Adrenal gland (tissue), 12 donors: ENCODE data around the gene CCDC57. TPM values are rescaled to one million over a fixed set of nuclear protein-coding genes. Genes with fewer than 3 reads are reported as not detected.
A peak's percentile ranks its signal among the peaks of the same experiment; 100 is the strongest.
"Not testable (repeated sequence)": the region's sequence is repeated elsewhere in the genome, so short reads cannot be mapped to it uniquely, and the experiment has no call there.

Experiments used
- DNase-seq, 7 donors: peaks; one replicate each; pipeline ENCODE4 v3.0.0-alpha.2; 2019 to 2020
- H3K27ac ChIP-seq, 5 donors: fragments of 200-600 bp; sonication (generic) in 4 of 5; 1 replicate in 3 of 5; 2 replicates in 2 of 5; pipeline versions ENCODE4 v1.5.1 to v1.8.0; 2016 to 2020; ENCODE audit warnings: mild to moderate bottlenecking in 1 of 5
- H3K27me3 ChIP-seq: fragments of 200-600 bp; 2 replicates; pipeline ENCODE4 v1.8.0; 2021
- H3K36me3 ChIP-seq, 2 donors: fragments of 200-600 bp; replicated peaks in 1 of 2; 1 replicate in 1 of 2; 2 replicates in 1 of 2; pipeline versions ENCODE4 v1.5.1 to v1.8.0; 2018 to 2022
- H3K4me1 ChIP-seq, 2 donors: fragments of 200-600 bp; replicated peaks in 1 of 2; 1 replicate in 1 of 2; 2 replicates in 1 of 2; pipeline versions ENCODE4 v1.5.1 to v1.8.0; 2018 to 2021
- H3K4me3 ChIP-seq, 4 donors: fragments of 200-600 bp; sonication (generic) in 3 of 4; one replicate each; pipeline ENCODE4 v1.5.1; 2016 to 2018
- H3K9me3 ChIP-seq, 3 donors: fragments of 200-600 bp; sonication (generic) in 1 of 3; replicated peaks in 1 of 3; 1 replicate in 2 of 3; 2 replicates in 1 of 3; pipeline versions ENCODE4 v1.5.1 to v1.8.0; 2016 to 2021
- CTCF ChIP-seq, 6 experiments: fragments of 450-650 bp in 4 of 6; fragments of 200-600 bp in 2 of 6; sonication (generic) in 1 of 6; IDR thresholded peaks; 1 replicate in 5 of 6; 2 replicates in 1 of 6; pipeline versions ENCODE4 v1.5.1 to v1.8.0; 2016 to 2021; ENCODE audit warnings: antibody characterized with exemption in 6 of 6, mild to moderate bottlenecking in 2 of 6, moderate library complexity in 1 of 6
- POLR2A ChIP-seq, 2 donors: fragments of 450-650 bp; IDR thresholded peaks; one replicate each; pipeline ENCODE4 v1.6.1; 2017; ENCODE audit warnings: antibody characterized with exemption in 2 of 2, mild to moderate bottlenecking in 2 of 2, moderate library complexity in 1 of 2
- WGBS, 4 donors: extraction: QIAGEN DNeasy Blood & Tissue Kit in 2 of 4; methylation state at CpG; one replicate each; pipeline versions ENCODE4 v1.1.5 to v1.1.7; 2013 to 2017; 5-methylcytosine and 5-hydroxymethylcytosine counted together
- intact Hi-C, 2 donors: fragments of 100-400 bp; cut with DNase I; formaldehyde crosslinking; loops; one replicate each; pipeline versions ENCODE4 v1.14.1 to v1.15.0; 2022 to 2023
- polyA plus RNA-seq, 3 donors: library from polyadenylated mRNA; stranded (reverse); fragments of 200-250 nt in 2 of 3; fragments of 350-450 nt in 1 of 3; fragmentation: Illumina TruSeq in 1 of 3; extraction: RNeasy Lipid Tissue Mini Kit (QIAGEN cat#74804) in 1 of 3; gene quantifications; one replicate each; pipeline ENCODE4 v1.2.3, GENCODE V29; 2013 to 2014
- total RNA-seq, 9 donors: library from RNA; depleted of rRNA in 4 of 9; stranded (reverse); fragments of >200 nt in 4 of 9; fragments of 120-200 nt in 1 of 9; fragmentation: NEBNext Ultra II Directional in 1 of 9; extraction: Animal tissue kit (Norgen Biotek cat#: 25700) in 1 of 9; gene quantifications; one replicate each; pipeline versions ENCODE4 v1.1.0 to v1.2.4, GENCODE V29; 2013 to 2023
- donor health status: healthy with polysubstance abuse.
- donor health status: Bipolar disorder and iron deficiency.
- donor health status: DM: yes; HTN: yes; CAD: no.
- donor health status: DM: no; HTN: no; CAD: no.
- donor health status: DM: no; HTN: no; CAD: no.
- donor health status: DM: yes; HTN: yes; CAD: no.

The CCDC57 gene
- total and polyA plus RNA-seq, 12 donors: 7.1 to 275 (median 28.8) TPM

GRCh38 chr17:82138511-82138992 is 74.1 kb downstream of the CCDC57 start:
- intact Hi-C loops: no loop called here
- Histone ChIP-seq H3K27me3 (no peaks in the 10 kb centered on the region), H3K4me3 (no peak overlapping the region), H3K36me3 (no peaks in the 10 kb centered on the region), H3K4me1 (no peaks in the 10 kb centered on the region), H3K9me3 (no peaks in the 10 kb centered on the region), H3K27ac (no peak overlapping the region)
- 90 to 94% (median 93%) methylated on average over 28 of the region's 28 CpGs for WGBS, 4 donors
- no peak for TF ChIP-seq CTCF (IDR thresholded peaks at IDR 0.05)
- TF ChIP-seq POLR2A (IDR thresholded peaks at IDR 0.05): no peak
- DNase-seq: no peak

- DNase-seq: peak in 3 of 7 donors; percentile 17 to 67 (median 28)
- WGBS, 4 donors: 74 to 89% (median 86%) methylated on average over 11 of the region's 11 CpGs
- TF ChIP-seq CTCF (IDR thresholded peaks at IDR 0.05): no peak
- TF ChIP-seq POLR2A (IDR thresholded peaks at IDR 0.05): no peak
These were observed 78.5 kb downstream of the CCDC57 start for GRCh38 chr17:82134101-82134500.

GRCh38 chr17:82133166-82133953 is 79.3 kb downstream of the CCDC57 start:
- H3K27me3 ChIP-seq, H3K36me3 ChIP-seq, H3K9me3 ChIP-seq, H3K4me1 ChIP-seq, H3K4me3 ChIP-seq, intact Hi-C loops: not testable (repeated sequence)
- WGBS, 4 donors: 58 to 76% (median 70%) methylated on average over 8 of the region's 8 CpGs
- DNase-seq: peak in 6 of 7 donors; percentile 51 to 79 (median 62)
- H3K27ac ChIP-seq: peak overlapping the region in 4 of 5 donors; percentile 32 to 56 (median 49)

More at GRCh38 chr17:82134101-82134500, 78.5 kb downstream of the CCDC57 start:
- Histone ChIP-seq H3K27me3 (no peaks in the 10 kb centered on the region), H3K9me3 (no peaks in the 10 kb centered on the region), H3K27ac (peak overlapping the region in 3 of 5 donors; percentile 44 to 56 (median 53)), H3K4me1 (peaks cover 4 to 5% of the 10 kb centered on the region in 2 donors), H3K36me3 (no peaks in the 10 kb centered on the region), H3K4me3 (no peak overlapping the region)
- intact Hi-C loops: no loop called here

- intact Hi-C loops: no loop called here
- Histone ChIP-seq H3K27ac (no peak overlapping the region), H3K36me3 (no peaks in the 10 kb centered on the region), H3K27me3 (no peaks in the 10 kb centered on the region), H3K4me1 (peaks cover 4 to 5% of the 10 kb centered on the region in 2 donors), H3K9me3 (no peaks in the 10 kb centered on the region), H3K4me3 (no peak overlapping the region)
- no peak for DNase-seq
- TF ChIP-seq CTCF (IDR thresholded peaks at IDR 0.05) (no peak), POLR2A (IDR thresholded peaks at IDR 0.05) (no peak)
- WGBS, 4 donors: 90 to 98% (median 97%) methylated on average over 4 of the region's 4 CpGs
These were observed 83.5 kb downstream of the CCDC57 start for GRCh38 chr17:82129095-82129494.
